Neural cell (in vitro differentiated cells): ENCODE results near the gene PCNA. TPM values are rescaled to one million over a fixed set of nuclear protein-coding genes. Genes with fewer than 3 reads are reported as not detected.

Experiments used
- H2AFZ ChIP-seq: fragments of 200-600, 300-800 bp; sonication (generic), shearing (Covaris generic); 2 replicates; pipeline ENCODE4 v1.6.0; 2014; ENCODE audit warnings: low read depth, mild to moderate bottlenecking, antibody characterized with exemption, low read length, moderate library complexity
- H3F3A ChIP-seq: fragments of 200-600 bp; shearing (Covaris generic); 2 replicates; pipeline ENCODE4 v1.6.1; 2016; ENCODE audit warnings: mild to moderate bottlenecking, moderate library complexity, mixed read lengths, antibody characterized with exemption, low read length; ENCODE audit not compliant: insufficient read depth, poor library complexity, severe bottlenecking
- H3K27ac ChIP-seq: fragments of 200-600, 300-800 bp; sonication (generic), shearing (Covaris generic); 2 replicates; pipeline ENCODE4 v1.5.1; 2014; ENCODE audit warnings: mild to moderate bottlenecking, low read length, moderate library complexity
- H3K27me3 ChIP-seq: fragments of 300-800, 200-600 bp; sonication (generic), shearing (Covaris generic); 2 replicates; pipeline ENCODE4 v1.6.0; 2014; ENCODE audit warnings: mild to moderate bottlenecking, low read depth, low read length, moderate library complexity; ENCODE audit not compliant: insufficient read depth
- H3K36me3 ChIP-seq: fragments of 300-800, 200-600 bp; sonication (generic), shearing (Covaris generic); 2 replicates; pipeline ENCODE4 v1.5.1; 2014; ENCODE audit warnings: mild to moderate bottlenecking, antibody characterized with exemption, low read length, moderate library complexity; ENCODE audit not compliant: insufficient read depth
- H3K4me2 ChIP-seq: fragments of 300-800, 200-600 bp; sonication (generic), shearing (Covaris generic); 2 replicates; pipeline ENCODE4 v1.6.0; 2014; ENCODE audit warnings: mild to moderate bottlenecking, low read length
- H3K4me3 ChIP-seq: fragments of 300-800, 200-600 bp; sonication (generic), shearing (Covaris generic); 2 replicates; pipeline ENCODE4 v1.5.1; 2014; ENCODE audit warnings: mild to moderate bottlenecking, low read length, moderate library complexity
- H3K79me2 ChIP-seq: fragments of 200-600 bp; shearing (Covaris generic); replicated peaks from 2 replicates; pipeline ENCODE4 v1.6.0; 2014; ENCODE audit warnings: mild to moderate bottlenecking, low read length, moderate library complexity; ENCODE audit not compliant: insufficient read depth
- H3K9ac ChIP-seq: fragments of 300-800, 200-600 bp; sonication (generic), shearing (Covaris generic); 2 replicates; pipeline ENCODE4 v1.6.1; 2016; ENCODE audit warnings: mild to moderate bottlenecking, low read length, mixed read lengths
- H3K9me2 ChIP-seq: fragments of 200-600 bp; shearing (Covaris generic); 2 replicates; pipeline ENCODE4 v1.6.1; 2016; ENCODE audit warnings: mild to moderate bottlenecking, low read length, mixed read lengths; ENCODE audit not compliant: insufficient read depth
- H3K9me3 ChIP-seq: fragments of 200-600, 300-800 bp; sonication (generic), shearing (Covaris generic); 2 replicates; pipeline ENCODE4 v1.6.1; 2016; ENCODE audit warnings: mild to moderate bottlenecking, mixed run types, low read length, moderate library complexity, mixed read lengths
- H4K20me1 ChIP-seq: fragments of 200-600 bp; shearing (Covaris generic); 2 replicates; pipeline ENCODE4 v1.6.1; 2016; ENCODE audit warnings: mild to moderate bottlenecking, mixed run types; ENCODE audit not compliant: insufficient read depth
- EP300 ChIP-seq: fragments of 450-650 bp; conservative IDR thresholded peaks from 2 replicates; pipeline ENCODE4 v1.6.1; 2014; ENCODE audit warnings: antibody characterized with exemption, mild to moderate bottlenecking, moderate library complexity; ENCODE audit not compliant: poor library complexity, severe bottlenecking
- EZH2 ChIP-seq: fragments of 200-600, 300-800 bp; shearing (Covaris generic), sonication (generic); IDR thresholded peaks from 2 replicates; pipeline ENCODE4 v1.6.1; 2014; ENCODE audit warnings: antibody characterized with exemption, low read length, borderline replicate concordance, mild to moderate bottlenecking; ENCODE audit not compliant: insufficient read depth, poor library complexity, severe bottlenecking
- MXI1 ChIP-seq: fragments of 450-650 bp; conservative IDR thresholded peaks from 2 replicates; pipeline ENCODE4 v1.6.1; 2014; ENCODE audit warnings: antibody characterized with exemption, mild to moderate bottlenecking; ENCODE audit not compliant: poor library complexity, severe bottlenecking
- POLR2AphosphoS5 ChIP-seq: IDR thresholded peaks from 2 replicates; pipeline ENCODE4 v1.6.1; 2012
- RAD21 ChIP-seq: fragments of 450-650 bp; conservative IDR thresholded peaks from 2 replicates; pipeline ENCODE4 v1.6.1; 2014; ENCODE audit warnings: antibody characterized with exemption, mild to moderate bottlenecking, moderate library complexity
- SMC3 ChIP-seq: fragments of 450-650 bp; conservative IDR thresholded peaks from 2 replicates; pipeline ENCODE4 v1.6.1; 2014; ENCODE audit warnings: antibody characterized with exemption, mild to moderate bottlenecking, moderate library complexity; ENCODE audit not compliant: poor library complexity
- TAF1 ChIP-seq: IDR thresholded peaks from 2 replicates; pipeline ENCODE4 v1.6.1; 2012; ENCODE audit warnings: low read depth
- polyA plus RNA-seq: library from polyadenylated mRNA; depleted of rRNA; stranded (reverse); fragments of >200 nt; gene quantifications from 2 replicates; pipeline ENCODE4 v1.2.3, GENCODE V29; 2014
- TF ChIP-seq, protein P1 (sequence below): fragments of 450-650 bp; IDR thresholded peaks from 2 replicates; pipeline ENCODE4 v1.5.1; 2014; ENCODE audit warnings: antibody characterized with exemption, mild to moderate bottlenecking, moderate library complexity; ENCODE audit not compliant: poor library complexity, severe bottlenecking
- TF ChIP-seq, protein P2 (sequence below): IDR thresholded peaks from 2 replicates; pipeline ENCODE4 v1.6.1; 2012; ENCODE audit warnings: borderline replicate concordance

PCNA gene
- polyA plus RNA-seq, 1 donor from 2014 or later = 165 TPM

- Histone ChIP-seq H3K9ac (no peak overlapping the region), H3K36me3 (no peaks in the 10 kb centered on the region), H3K27ac (no peak overlapping the region), H3K9me2 (no peaks in the 10 kb centered on the region), H3K4me2 (no peak overlapping the region), H3F3A (no peaks in the 10 kb centered on the region), H3K79me2 (peaks cover 64% of the 10 kb centered on the region), H3K4me3 (no peak overlapping the region), H3K27me3 (no peaks in the 10 kb centered on the region), H4K20me1 (no peaks in the 10 kb centered on the region), H2AFZ (no peak overlapping the region), H3K9me3 (no peaks in the 10 kb centered on the region)
- TF ChIP-seq POLR2AphosphoS5 (no peak), TAF1 (no peak), RAD21 (no peak), SMC3 (no peak), MXI1 (no peak), EP300 (no peak), EZH2 (no peak)
- TF ChIP-seq, protein P1, sequence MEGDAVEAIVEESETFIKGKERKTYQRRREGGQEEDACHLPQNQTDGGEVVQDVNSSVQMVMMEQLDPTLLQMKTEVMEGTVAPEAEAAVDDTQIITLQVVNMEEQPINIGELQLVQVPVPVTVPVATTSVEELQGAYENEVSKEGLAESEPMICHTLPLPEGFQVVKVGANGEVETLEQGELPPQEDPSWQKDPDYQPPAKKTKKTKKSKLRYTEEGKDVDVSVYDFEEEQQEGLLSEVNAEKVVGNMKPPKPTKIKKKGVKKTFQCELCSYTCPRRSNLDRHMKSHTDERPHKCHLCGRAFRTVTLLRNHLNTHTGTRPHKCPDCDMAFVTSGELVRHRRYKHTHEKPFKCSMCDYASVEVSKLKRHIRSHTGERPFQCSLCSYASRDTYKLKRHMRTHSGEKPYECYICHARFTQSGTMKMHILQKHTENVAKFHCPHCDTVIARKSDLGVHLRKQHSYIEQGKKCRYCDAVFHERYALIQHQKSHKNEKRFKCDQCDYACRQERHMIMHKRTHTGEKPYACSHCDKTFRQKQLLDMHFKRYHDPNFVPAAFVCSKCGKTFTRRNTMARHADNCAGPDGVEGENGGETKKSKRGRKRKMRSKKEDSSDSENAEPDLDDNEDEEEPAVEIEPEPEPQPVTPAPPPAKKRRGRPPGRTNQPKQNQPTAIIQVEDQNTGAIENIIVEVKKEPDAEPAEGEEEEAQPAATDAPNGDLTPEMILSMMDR = no peak
- TF ChIP-seq, protein P2, sequence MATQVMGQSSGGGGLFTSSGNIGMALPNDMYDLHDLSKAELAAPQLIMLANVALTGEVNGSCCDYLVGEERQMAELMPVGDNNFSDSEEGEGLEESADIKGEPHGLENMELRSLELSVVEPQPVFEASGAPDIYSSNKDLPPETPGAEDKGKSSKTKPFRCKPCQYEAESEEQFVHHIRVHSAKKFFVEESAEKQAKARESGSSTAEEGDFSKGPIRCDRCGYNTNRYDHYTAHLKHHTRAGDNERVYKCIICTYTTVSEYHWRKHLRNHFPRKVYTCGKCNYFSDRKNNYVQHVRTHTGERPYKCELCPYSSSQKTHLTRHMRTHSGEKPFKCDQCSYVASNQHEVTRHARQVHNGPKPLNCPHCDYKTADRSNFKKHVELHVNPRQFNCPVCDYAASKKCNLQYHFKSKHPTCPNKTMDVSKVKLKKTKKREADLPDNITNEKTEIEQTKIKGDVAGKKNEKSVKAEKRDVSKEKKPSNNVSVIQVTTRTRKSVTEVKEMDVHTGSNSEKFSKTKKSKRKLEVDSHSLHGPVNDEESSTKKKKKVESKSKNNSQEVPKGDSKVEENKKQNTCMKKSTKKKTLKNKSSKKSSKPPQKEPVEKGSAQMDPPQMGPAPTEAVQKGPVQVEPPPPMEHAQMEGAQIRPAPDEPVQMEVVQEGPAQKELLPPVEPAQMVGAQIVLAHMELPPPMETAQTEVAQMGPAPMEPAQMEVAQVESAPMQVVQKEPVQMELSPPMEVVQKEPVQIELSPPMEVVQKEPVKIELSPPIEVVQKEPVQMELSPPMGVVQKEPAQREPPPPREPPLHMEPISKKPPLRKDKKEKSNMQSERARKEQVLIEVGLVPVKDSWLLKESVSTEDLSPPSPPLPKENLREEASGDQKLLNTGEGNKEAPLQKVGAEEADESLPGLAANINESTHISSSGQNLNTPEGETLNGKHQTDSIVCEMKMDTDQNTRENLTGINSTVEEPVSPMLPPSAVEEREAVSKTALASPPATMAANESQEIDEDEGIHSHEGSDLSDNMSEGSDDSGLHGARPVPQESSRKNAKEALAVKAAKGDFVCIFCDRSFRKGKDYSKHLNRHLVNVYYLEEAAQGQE = no peak
Observed at GRCh38 chr20:5164645-5165625, 45.2 kb upstream of the PCNA start.

- Histone ChIP-seq H4K20me1 (no peaks in the 10 kb centered on the region), H3K9me3 (no peaks in the 10 kb centered on the region), H3K9ac (no peak overlapping the region), H2AFZ (no peak overlapping the region), H3K9me2 (no peaks in the 10 kb centered on the region), H3K36me3 (no peaks in the 10 kb centered on the region), H3K4me3 (no peak overlapping the region), H3K27ac (no peak overlapping the region), H3K27me3 (no peaks in the 10 kb centered on the region), H3K79me2 (peaks cover 65% of the 10 kb centered on the region), H3K4me2 (no peak overlapping the region), H3F3A (no peaks in the 10 kb centered on the region)
- TF ChIP-seq EP300 (no peak), RAD21 (no peak), EZH2 (no peak), SMC3 (no peak), POLR2AphosphoS5 (no peak), MXI1 (no peak), TAF1 (no peak)
- TF ChIP-seq, protein P1 = no peak
- TF ChIP-seq, protein P2 = no peak
Observed at GRCh38 chr20:5161536-5162164, 41.9 kb upstream of the PCNA start.
